BJ (cell line): ENCODE measurements around the gene GRK3. TPM values are rescaled to one million over a fixed set of nuclear protein-coding genes. Genes with fewer than 3 reads are reported as not detected.
"Not testable (repeated sequence)": the region's sequence is repeated elsewhere in the genome, so short reads cannot be mapped to it uniquely, and the experiment has no call there.

ENCODE experiments used
- CTCF ChIA-PET: fragments of 350-600 bp; formaldehyde crosslinking; extraction: SDS; loops from one replicate; lab custom pipeline; 2021; ENCODE audit warnings: antibody characterized with exemption, inconsistent platforms; lab: Yijun Ruan, JAX
- POLR2A ChIA-PET: fragments of 300-600 bp; sonication (Branson Sonifier 250); formaldehyde crosslinking; extraction: SDS; loops from one replicate; lab custom pipeline; 2021; ENCODE audit warnings: antibody characterized with exemption; lab: Charles Lee
- DNase-seq: peaks from one replicate; pipeline ENCODE4 v3.0.0-alpha.2; 2011; ENCODE audit warnings: low read depth
- H3K27me3 ChIP-seq: 2 replicates; pipeline ENCODE4 v1.6.0; 2011; ENCODE audit warnings: low read length; ENCODE audit not compliant: control insufficient read depth, insufficient read depth
- H3K36me3 ChIP-seq: 2 replicates; pipeline ENCODE4 v1.5.1; 2011; ENCODE audit warnings: low read length; ENCODE audit not compliant: control insufficient read depth, insufficient read depth
- H3K4me3 ChIP-seq: 2 replicates; pipeline ENCODE4 v1.5.1; 2011; ENCODE audit warnings: low read depth, mild to moderate bottlenecking, control low read depth, low read length
- CTCF ChIP-seq: IDR thresholded peaks from 2 replicates; pipeline ENCODE4 v1.5.1; 2011; ENCODE audit warnings: low read depth, mild to moderate bottlenecking, control low read depth, inconsistent platforms, low read length, moderate library complexity; ENCODE audit not compliant: insufficient read depth
- polyA plus RNA-seq: library from polyadenylated mRNA; depleted of rRNA; stranded (reverse); fragments of >200 nt; gene quantifications from 2 replicates; pipeline ENCODE4 v1.2.3, GENCODE V29; 2011

GRK3 gene
- polyA plus RNA-seq, 1 experiment = 0.72 TPM

GRCh38 chr22:25563761-25564319, 635 bp upstream of the GRK3 start:
- Histone ChIP-seq H3K4me3 (peak overlapping the region; percentile 58; the same call in 1 of the 2 replicates), H3K27me3 (peaks cover 8% of the 10 kb centered on the region), H3K36me3 (no peaks in the 10 kb centered on the region)
- TF ChIP-seq CTCF = no peak
- CTCF ChIA-PET = interaction anchor here (0.6 kb wide), 1 partner anchor 11 kb away, joined by 3 read pairs; no protein-coding TSS in a partner anchor
- no peak for DNase-seq
- POLR2A ChIA-PET = no interaction called here

- ChIA-PET POLR2A (no interaction called here), CTCF (interaction anchor here (0.5 kb wide), 1 partner anchor 103 kb away, joined by 3 read pairs; no protein-coding TSS in a partner anchor)
- peaks cover 5% of the 10 kb centered on the region for H3K27me3 ChIP-seq
- DNase-seq = no peak
- TF ChIP-seq CTCF = no peak
- H3K4me3 ChIP-seq = peak overlapping the region; percentile 44
- H3K36me3 ChIP-seq = no peaks in the 10 kb centered on the region
Measured at GRCh38 chr22:25564979-25565677, 653 bp downstream of the GRK3 start.

DNA sequence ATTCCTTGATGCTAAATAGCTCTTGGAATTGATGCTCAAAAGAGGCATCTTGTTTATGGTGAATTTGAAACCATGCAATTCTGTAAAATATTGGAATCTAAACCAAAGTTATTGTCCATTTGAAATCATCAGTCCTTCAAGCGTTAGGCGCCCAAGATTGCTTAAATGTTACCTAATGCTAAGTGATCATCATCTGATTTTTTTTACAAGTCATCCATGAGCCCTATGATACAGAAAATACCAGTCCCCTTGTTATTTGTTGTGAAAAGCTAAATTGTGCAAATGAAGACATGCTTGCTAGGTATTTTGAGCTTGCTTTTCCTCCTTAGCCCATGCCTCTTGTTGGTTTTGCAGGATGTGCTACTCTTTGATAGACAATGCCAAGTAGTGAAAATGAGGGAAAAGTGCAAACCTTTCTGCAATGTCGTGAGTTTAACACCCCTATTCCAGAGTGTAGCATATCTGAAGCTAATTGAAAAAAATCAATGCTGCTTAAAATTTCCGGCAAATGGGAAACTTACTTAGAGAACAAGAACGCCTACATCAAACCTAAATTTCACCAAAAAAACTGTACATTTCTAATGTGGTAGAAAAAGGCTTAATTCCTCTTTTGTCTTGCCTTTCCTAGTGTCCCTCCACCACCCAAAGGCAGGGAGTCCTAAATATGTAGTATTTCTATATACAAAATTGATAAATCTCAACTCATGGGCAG, 1.9 kb downstream of the GRK3 start:
- peaks cover 5% of the 10 kb centered on the region for H3K27me3 ChIP-seq
- no peak overlapping the region for H3K4me3 ChIP-seq
- ChIA-PET POLR2A (interaction anchor here (0.6 kb wide), 1 partner anchor 753 kb away, joined by 3 read pairs; no protein-coding TSS in a partner anchor), CTCF (interaction anchor here (0.6 to 1.0 kb wide), 2 partner anchors 10 to 21 kb away, joined by 3 to 4 read pairs; no protein-coding TSS in a partner anchor)
- no peak for TF ChIP-seq CTCF
- no peak for DNase-seq
- H3K36me3 ChIP-seq = no peaks in the 10 kb centered on the region

DNA sequence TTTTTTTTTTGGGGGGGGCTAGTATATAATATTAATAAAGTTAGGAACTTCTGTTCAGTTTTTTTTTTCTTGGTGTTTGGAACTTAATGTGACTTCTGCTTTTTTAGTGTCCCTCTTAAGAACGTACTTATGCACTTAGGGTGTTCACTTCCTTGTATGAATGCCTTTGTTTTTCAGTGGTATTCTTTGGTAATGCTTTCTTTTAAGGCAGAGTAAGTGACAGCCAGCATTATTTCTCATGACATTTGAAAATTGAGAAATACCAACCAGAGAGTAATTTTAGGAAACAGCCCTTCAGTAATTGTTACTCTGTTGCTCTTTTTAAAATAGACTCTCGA, 2.4 kb downstream of the GRK3 start:
- ChIA-PET POLR2A (no interaction called here), CTCF (interaction anchor here (0.6 kb wide), 1 partner anchor 22 kb away, joined by 4 read pairs; no protein-coding TSS in a partner anchor)
- H3K36me3 ChIP-seq = no peaks in the 10 kb centered on the region
- H3K27me3 ChIP-seq = peaks cover 5% of the 10 kb centered on the region
- TF ChIP-seq CTCF = no peak
- no peak for DNase-seq
- no peak overlapping the region for H3K4me3 ChIP-seq

DNA sequence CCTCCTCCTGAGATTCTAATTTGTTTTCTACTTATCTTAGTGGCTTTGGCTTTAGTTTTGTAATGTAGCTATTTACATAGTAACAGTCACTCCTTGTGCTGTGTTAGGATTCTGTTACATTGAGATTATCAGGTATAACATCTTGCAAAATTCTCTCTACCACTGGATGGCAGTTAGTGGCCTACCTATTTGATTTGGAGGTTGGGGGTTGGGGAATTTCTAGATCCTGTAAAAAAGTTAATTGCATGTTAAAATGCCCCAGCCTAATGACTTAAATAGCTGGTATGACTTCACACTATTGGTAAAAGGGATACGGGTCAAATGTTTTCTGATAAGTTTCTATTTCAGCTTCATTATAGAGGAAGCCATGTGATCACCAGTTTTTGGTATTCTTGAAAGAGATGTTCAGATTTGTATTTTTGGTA, 2.8 kb downstream of the GRK3 start:
- ChIA-PET POLR2A (no interaction called here), CTCF (interaction anchor here (1.0 to 1.2 kb wide), 2 partner anchors 206 to 765 kb away, joined by 3 read pairs; no protein-coding TSS in a partner anchor)
- Histone ChIP-seq H3K4me3 (no peak overlapping the region), H3K36me3 (no peaks in the 10 kb centered on the region), H3K27me3 (peaks cover 5% of the 10 kb centered on the region)
- TF ChIP-seq CTCF = no peak
- DNase-seq = no peak

DNA sequence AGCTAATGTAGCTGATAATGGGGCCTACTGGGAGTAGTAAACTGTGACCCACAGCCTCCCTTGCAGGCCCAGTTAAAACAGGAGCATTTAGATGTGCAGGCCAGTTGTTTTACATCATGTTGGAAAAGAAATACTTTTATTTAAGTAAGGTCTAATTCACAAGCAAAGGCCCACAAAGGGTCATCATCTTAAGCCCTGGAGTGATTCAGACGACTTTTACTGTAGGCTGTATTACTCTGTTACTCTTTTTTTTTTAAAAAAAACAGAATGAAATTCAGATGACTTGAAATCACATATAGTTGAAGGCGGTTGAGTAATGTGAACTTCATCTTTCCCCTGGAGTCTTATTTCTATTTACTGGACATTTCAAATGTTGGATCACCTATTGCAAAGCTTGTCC, 3.6 kb downstream of the GRK3 start:
- H3K36me3 ChIP-seq, H3K4me3 ChIP-seq, DNase-seq, H3K27me3 ChIP-seq, POLR2A ChIA-PET: not testable (repeated sequence)
- CTCF ChIA-PET = interaction anchor here (1.0 to 1.2 kb wide), 2 partner anchors 206 to 765 kb away, joined by 3 read pairs; no protein-coding TSS in a partner anchor
